Endothelial cell of umbilical vein (primary cell): ENCODE data around the gene NRCAM. TPM values are rescaled to one million over a fixed set of nuclear protein-coding genes. Genes with fewer than 3 reads are reported as not detected.

Source experiments
- BruUV-seq: library from RNA; stranded (reverse); fragments of 400-500 nt; replicated peaks from 2 replicates; lab custom pipeline; 2021; lab: Mats Ljungman, UMichigan
- CTCF ChIA-PET: fragments of 300-600, 350-600 bp; sonication (Branson Sonifier 250); formaldehyde crosslinking; loops from one replicate; lab custom pipeline; 2021; ENCODE audit warnings: antibody characterized with exemption, inconsistent platforms; lab: Charles Lee
- POLR2A ChIA-PET: fragments of 300-600, 350-600 bp; sonication (Branson Sonifier 250); formaldehyde crosslinking; loops from one replicate; lab custom pipeline; 2021; ENCODE audit warnings: antibody characterized with exemption, inconsistent platforms; lab: Charles Lee
- DNase-seq: peaks from one replicate; pipeline ENCODE4 v3.0.0-alpha.2; 2011; ENCODE audit warnings: low read depth, low spot score
- FAIRE-seq: peaks from 2 replicates; lab custom pipeline; 2011; peaks lifted over from hg19 to GRCh38; lab: Jason Lieb, UNC
- H2AFZ ChIP-seq: 2 replicates; pipeline ENCODE4 v1.6.0; 2012; ENCODE audit warnings: low read depth, low read length, control low read depth, inconsistent platforms
- H3K27ac ChIP-seq: 2 replicates; pipeline ENCODE4 v1.5.1; 2011; ENCODE audit warnings: low read depth, mild to moderate bottlenecking, control low read depth, low read length, moderate library complexity; ENCODE audit not compliant: insufficient read depth
- H3K27me3 ChIP-seq, 2 experiments: 2 replicates each; pipeline versions ENCODE4 v1.6.0 to v1.6.1; 2011; ENCODE audit warnings: low read length in 2 of 2, mixed read lengths in 1 of 2; ENCODE audit not compliant: control insufficient read depth in 2 of 2, insufficient read depth in 2 of 2
- H3K36me3 ChIP-seq, 2 experiments: 2 replicates in 1 of 2; 3 replicates in 1 of 2; pipeline ENCODE4 v1.5.1; 2011; ENCODE audit warnings: low read length in 2 of 2, mild to moderate bottlenecking in 1 of 2, moderate library complexity in 1 of 2; ENCODE audit not compliant: control insufficient read depth in 2 of 2, insufficient read depth in 2 of 2; ENCODE audit errors: extremely low read depth in 1 of 2
- H3K4me1 ChIP-seq: 3 replicates; pipeline ENCODE4 v1.5.1; 2011; ENCODE audit warnings: mild to moderate bottlenecking, low read length; ENCODE audit not compliant: control insufficient read depth, insufficient read depth; ENCODE audit errors: extremely low read depth
- H3K4me2 ChIP-seq: 2 replicates; pipeline ENCODE4 v1.6.1; 2011; ENCODE audit warnings: low read length, control low read depth, mixed read lengths; ENCODE audit not compliant: insufficient read depth
- H3K4me3 ChIP-seq, 3 experiments: fragments of 200-600 bp in 1 of 3; sonication (generic), shearing (Covaris generic) in 1 of 3; replicated peaks in 1 of 3; 2 replicates each; pipeline ENCODE4 v1.5.1; 2011 to 2016; ENCODE audit warnings: control low read depth in 3 of 3, low read length in 3 of 3, mild to moderate bottlenecking in 2 of 3, inconsistent platforms in 1 of 3, low read depth in 1 of 3, moderate library complexity in 1 of 3; ENCODE audit not compliant: insufficient read depth in 1 of 3
- H3K79me2 ChIP-seq: 2 replicates; pipeline ENCODE4 v1.6.0; 2012; ENCODE audit warnings: low read length, inconsistent platforms; ENCODE audit not compliant: control insufficient read depth, insufficient read depth
- H3K9ac ChIP-seq: replicated peaks from 2 replicates; pipeline ENCODE3; 2011; ENCODE audit warnings: low read length, control low read depth; ENCODE audit not compliant: insufficient read depth; ENCODE audit errors: extremely low read depth
- H3K9me1 ChIP-seq: replicated peaks from 3 replicates; pipeline ENCODE4 v1.6.0; 2011; ENCODE audit warnings: mild to moderate bottlenecking, low read length; ENCODE audit not compliant: control insufficient read depth, insufficient read depth; ENCODE audit errors: extremely low read depth
- H3K9me3 ChIP-seq: replicated peaks from 2 replicates; pipeline ENCODE4 v1.5.1; 2012; ENCODE audit warnings: low read length, inconsistent platforms; ENCODE audit not compliant: control insufficient read depth, insufficient read depth
- H4K20me1 ChIP-seq: replicated peaks from 2 replicates; pipeline ENCODE3; 2011; ENCODE audit warnings: mild to moderate bottlenecking, low read length; ENCODE audit not compliant: control insufficient read depth, insufficient read depth; ENCODE audit errors: extremely low read depth
- CTCF ChIP-seq, 2 donors: IDR thresholded peaks; 1 replicate in 1 of 2; 2 replicates in 1 of 2; pipeline ENCODE4 v1.5.1; 2011; ENCODE audit warnings: low read length in 2 of 2, mild to moderate bottlenecking in 2 of 2, moderate library complexity in 2 of 2, control low read depth in 1 of 2, inconsistent platforms in 1 of 2, low read depth in 1 of 2; ENCODE audit not compliant: insufficient read depth in 1 of 2; ENCODE audit errors: extremely low read depth in 1 of 2
- EZH2 ChIP-seq: IDR thresholded peaks from 2 replicates; pipeline ENCODE4 v1.6.1; 2012; ENCODE audit warnings: borderline replicate concordance, low read depth, mild to moderate bottlenecking, moderate library complexity, low read length, inconsistent platforms; ENCODE audit not compliant: severe bottlenecking
- FOS ChIP-seq: IDR thresholded peaks from 2 replicates; pipeline ENCODE4 v1.6.1; 2011; ENCODE audit warnings: mild to moderate bottlenecking, low read length, moderate library complexity, borderline replicate concordance; ENCODE audit not compliant: insufficient read depth
- GATA2 ChIP-seq: IDR thresholded peaks from 2 replicates; pipeline ENCODE4 v1.7.0; 2011; ENCODE audit warnings: low read depth, mild to moderate bottlenecking, moderate library complexity, mixed read lengths, low read length; ENCODE audit not compliant: insufficient read length, insufficient read depth
- JUN ChIP-seq: IDR thresholded peaks from 2 replicates; pipeline ENCODE4 v1.6.1; 2011; ENCODE audit warnings: borderline replicate concordance, low read depth; ENCODE audit not compliant: insufficient read length, insufficient read depth
- MYC ChIP-seq: IDR thresholded peaks from one replicate; pipeline ENCODE4 v1.6.1; 2011; ENCODE audit warnings: mild to moderate bottlenecking, low read depth, low read length
- POLR2A ChIP-seq: IDR thresholded peaks from 2 replicates; pipeline ENCODE4 v1.6.1; 2012; ENCODE audit warnings: low read depth, mild to moderate bottlenecking, control low read depth, low read length
- POLR2AphosphoS5 ChIP-seq: IDR thresholded peaks from 2 replicates; pipeline ENCODE4 v1.6.1; 2012; ENCODE audit warnings: low read depth, mild to moderate bottlenecking, control low read depth, low read length, moderate library complexity; ENCODE audit not compliant: insufficient read depth
- dilution Hi-C: fragments of 300-500 bp; cut with MboI; formaldehyde crosslinking; loops from one replicate; pipeline ENCODE4 v1.15.0; 2019; ENCODE audit warnings: low sequenced_read_pairs; ENCODE audit not compliant: extremely low pct_ligation_motif_present
- intact Hi-C: fragments of 100-400 bp; cut with micrococcal nuclease; formaldehyde crosslinking; loops from one replicate; pipeline ENCODE4 v1.10.0; 2022
- polyA plus RNA-seq, 4 experiments: library from polyadenylated mRNA; depleted of rRNA in 3 of 4; stranded (reverse) in 3 of 4; unstranded in 1 of 4; fragments of >200 nt; gene quantifications; 2 replicates each; pipeline versions ENCODE4 v1.2.1 to v1.2.3, GENCODE V29; 2011 to 2012; ENCODE audit warnings: missing spikeins in 1 of 4
- total RNA-seq: library from RNA; stranded (reverse); gene quantifications from 2 replicates; pipeline ENCODE4 v1.2.3, GENCODE V29; 2021
- TF ChIP-seq, protein P1 (sequence below): IDR thresholded peaks from 2 replicates; pipeline ENCODE4 v1.6.1; 2011; ENCODE audit not compliant: insufficient read depth, insufficient read length

Gene NRCAM
- total and polyA plus RNA-seq, 2 donors (not counting 3 experiments of a cell fraction or from before 2014, with no cell fraction given): 26.0 to 47.6 TPM

GRCh38 chr7:108503112-108504026 lies 47.1 kb upstream of the NRCAM start:
- Histone ChIP-seq H3K9me3 (no peaks in the 10 kb centered on the region), H3K4me1 (peaks cover 8% of the 10 kb centered on the region), H3K27me3 (no peaks in the 10 kb centered on the region), H3K9me1 (no peaks in the 10 kb centered on the region), H3K4me2 (no peak overlapping the region), H2AFZ (no peak overlapping the region), H3K27ac (no peak overlapping the region), H4K20me1 (no peaks in the 10 kb centered on the region), H3K9ac (no peak overlapping the region), H3K79me2 (no peaks in the 10 kb centered on the region), H3K4me3 (no peak overlapping the region), H3K36me3 (peaks cover 0 to 2% of the 10 kb centered on the region in 2 experiments)
- TF ChIP-seq POLR2AphosphoS5: no peak
- TF ChIP-seq POLR2A: no peak
- no peak for TF ChIP-seq MYC
- TF ChIP-seq JUN: no peak
- TF ChIP-seq CTCF (IDR thresholded peaks at IDR 0.05; ENCODE audit: extremely low read depth in 1 of 2, insufficient read depth in 1 of 2, low read depth in 1 of 2, low read length in 2 of 2): no peak
- TF ChIP-seq, protein P1, sequence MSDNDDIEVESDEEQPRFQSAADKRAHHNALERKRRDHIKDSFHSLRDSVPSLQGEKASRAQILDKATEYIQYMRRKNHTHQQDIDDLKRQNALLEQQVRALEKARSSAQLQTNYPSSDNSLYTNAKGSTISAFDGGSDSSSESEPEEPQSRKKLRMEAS: no peak
- TF ChIP-seq EZH2: no peak
- no peak for TF ChIP-seq GATA2
- no peak for TF ChIP-seq FOS
- no TSS peak for BruUV-seq
- no peak for FAIRE-seq
- POLR2A ChIA-PET: no interaction called here
- dilution Hi-C loops (no loop called here), intact Hi-C loops (no loop called here)
- DNase-seq: no peak
- CTCF ChIA-PET: interaction anchor here (0.8 to 1.1 kb wide), 4 partner anchors 9 to 320 kb away, joined by 3 to 4 read pairs (median 3); no protein-coding TSS in a partner anchor
